CD14-positive monocyte (primary cell): ENCODE measurements around the gene BCL7B. TPM values are rescaled to one million over a fixed set of nuclear protein-coding genes. Genes with fewer than 3 reads are reported as not detected.

Experiments
- DNase-seq, 3 donors: peaks; one replicate each; pipeline ENCODE4 v3.0.0-alpha.2; 2011 to 2022
- H2AFZ ChIP-seq: 2 replicates; pipeline ENCODE4 v1.6.0; 2012; ENCODE audit warnings: mild to moderate bottlenecking, low read depth, low read length, inconsistent platforms; ENCODE audit not compliant: insufficient read depth, poor library complexity, severe bottlenecking
- H3K27ac ChIP-seq, 2 donors: 1 replicate in 1 of 2; 2 replicates in 1 of 2; pipeline ENCODE4 v1.5.1; 2012 to 2013; ENCODE audit warnings: low read length in 2 of 2, control low read depth in 1 of 2, inconsistent platforms in 1 of 2, low read depth in 1 of 2, mild to moderate bottlenecking in 1 of 2
- H3K27me3 ChIP-seq, 2 donors: one replicate each; pipeline versions ENCODE4 v1.6.0 to v1.6.1; 2011 to 2013; ENCODE audit warnings: low read length in 2 of 2; ENCODE audit not compliant: control insufficient read depth in 2 of 2, insufficient read depth in 2 of 2
- H3K36me3 ChIP-seq, 2 donors: replicated peaks in 1 of 2; 1 replicate in 1 of 2; 2 replicates in 1 of 2; pipeline versions ENCODE4 v1.5.1 to v1.6.1; 2012 to 2013; ENCODE audit warnings: low read length in 2 of 2, control low read depth in 1 of 2, inconsistent platforms in 1 of 2, mild to moderate bottlenecking in 1 of 2; ENCODE audit not compliant: insufficient read depth in 2 of 2, control insufficient read depth in 1 of 2
- H3K4me1 ChIP-seq, 2 donors: 1 replicate in 1 of 2; 2 replicates in 1 of 2; pipeline versions ENCODE4 v1.5.1 to v1.6.1; 2012 to 2013; ENCODE audit warnings: low read length in 2 of 2, control low read depth in 1 of 2, inconsistent platforms in 1 of 2, mild to moderate bottlenecking in 1 of 2, moderate library complexity in 1 of 2; ENCODE audit not compliant: insufficient read depth in 2 of 2, control insufficient read depth in 1 of 2
- H3K4me2 ChIP-seq: replicated peaks from 2 replicates; pipeline ENCODE3; 2012; ENCODE audit warnings: low read length, moderate library complexity, mild to moderate bottlenecking; ENCODE audit not compliant: poor library complexity, severe bottlenecking; ENCODE audit errors: extremely low read depth
- H3K4me3 ChIP-seq, 3 experiments: fragments of 200-600 bp in 1 of 3; sonication (generic) in 1 of 3; replicated peaks in 1 of 3; 1 replicate in 2 of 3; 2 replicates in 1 of 3; pipeline ENCODE4 v1.5.1; 2011 to 2013; ENCODE audit warnings: low read length in 3 of 3, mild to moderate bottlenecking in 3 of 3, control low read depth in 2 of 3, low read depth in 2 of 3, inconsistent platforms in 1 of 3, moderate library complexity in 1 of 3
- H3K79me2 ChIP-seq: 2 replicates; pipeline ENCODE4 v1.6.0; 2012; ENCODE audit warnings: mild to moderate bottlenecking, control low read depth, inconsistent platforms, low read length, moderate library complexity; ENCODE audit not compliant: insufficient read depth
- H3K9ac ChIP-seq: 2 replicates; pipeline ENCODE4 v1.6.0; 2017; ENCODE audit warnings: low read length, mild to moderate bottlenecking; ENCODE audit not compliant: insufficient read depth, poor library complexity, severe bottlenecking
- H3K9me3 ChIP-seq, 2 donors: replicated peaks in 1 of 2; 1 replicate in 1 of 2; 2 replicates in 1 of 2; pipeline versions ENCODE4 v1.5.1 to v1.6.1; 2012 to 2013; ENCODE audit warnings: low read length in 2 of 2, control low read depth in 1 of 2; ENCODE audit not compliant: control insufficient read depth in 1 of 2, insufficient read depth in 1 of 2
- H4K20me1 ChIP-seq: 2 replicates; pipeline ENCODE4 v1.6.0; 2012; ENCODE audit warnings: mild to moderate bottlenecking, low read length, control low read depth, moderate library complexity; ENCODE audit not compliant: insufficient read depth
- H3K27ac Mint-ChIP-seq, 7 donors: one replicate each; pipeline ENCODE4 v1.8.0; 2020; ENCODE audit warnings: mild to moderate bottlenecking in 7 of 7, mixed read lengths in 7 of 7, moderate library complexity in 6 of 7, inconsistent platforms in 2 of 7
- H3K27me3 Mint-ChIP-seq, 3 donors: one replicate each; pipeline ENCODE4 v1.8.0; 2021 to 2022; ENCODE audit warnings: low read depth in 3 of 3, mild to moderate bottlenecking in 3 of 3, mixed read lengths in 3 of 3, moderate library complexity in 3 of 3, inconsistent platforms in 1 of 3
- H3K36me3 Mint-ChIP-seq, 2 donors: one replicate each; pipeline ENCODE4 v1.8.0; 2020; ENCODE audit warnings: mixed read lengths in 2 of 2, inconsistent platforms in 1 of 2, mild to moderate bottlenecking in 1 of 2
- H3K4me1 Mint-ChIP-seq: one replicate; pipeline ENCODE4 v1.8.0; 2020; ENCODE audit warnings: mild to moderate bottlenecking, mixed read lengths
- H3K4me3 Mint-ChIP-seq, 2 donors: one replicate each; pipeline ENCODE4 v1.8.0; 2020; ENCODE audit warnings: mild to moderate bottlenecking in 2 of 2, mixed read lengths in 2 of 2, moderate library complexity in 1 of 2
- H3K9me3 Mint-ChIP-seq, 7 donors: one replicate each; pipeline ENCODE4 v1.8.0; 2020 to 2022; ENCODE audit warnings: mixed read lengths in 7 of 7, mild to moderate bottlenecking in 6 of 7, moderate library complexity in 6 of 7, inconsistent platforms in 2 of 7
- WGBS: methylation state at CpG from one replicate; pipeline ENCODE4 v1.1.5; 2013; ENCODE audit warnings: missing lambda C conversion rate; ENCODE audit not compliant: insufficient coverage; 5-methylcytosine and 5-hydroxymethylcytosine counted together
- intact Hi-C, 2 donors: fragments of 100-400 bp; cut with micrococcal nuclease; formaldehyde crosslinking; loops; one replicate each; pipeline versions ENCODE4 v1.15.0 to v1.15.1; 2023
- polyA plus RNA-seq, 3 donors: library from polyadenylated mRNA; depleted of rRNA in 1 of 3; unstranded in 2 of 3; stranded (reverse) in 1 of 3; fragments of 300-500 nt in 2 of 3; fragments of >200 nt in 1 of 3; fragmentation: Illumina TruSeq in 2 of 3; gene quantifications; 1 replicate in 2 of 3; 2 replicates in 1 of 3; pipeline ENCODE4 v1.2.3, GENCODE V29; 2012 to 2021
- TF ChIP-seq, protein P1 (sequence below): fragments of 200-600 bp; IDR thresholded peaks from one replicate; pipeline ENCODE4 v1.8.0; 2022; ENCODE audit warnings: antibody characterized with exemption, mild to moderate bottlenecking

BCL7B gene
- polyA plus RNA-seq, 3 donors = 53.5 to 73.8 (median 68.7) TPM

DNA sequence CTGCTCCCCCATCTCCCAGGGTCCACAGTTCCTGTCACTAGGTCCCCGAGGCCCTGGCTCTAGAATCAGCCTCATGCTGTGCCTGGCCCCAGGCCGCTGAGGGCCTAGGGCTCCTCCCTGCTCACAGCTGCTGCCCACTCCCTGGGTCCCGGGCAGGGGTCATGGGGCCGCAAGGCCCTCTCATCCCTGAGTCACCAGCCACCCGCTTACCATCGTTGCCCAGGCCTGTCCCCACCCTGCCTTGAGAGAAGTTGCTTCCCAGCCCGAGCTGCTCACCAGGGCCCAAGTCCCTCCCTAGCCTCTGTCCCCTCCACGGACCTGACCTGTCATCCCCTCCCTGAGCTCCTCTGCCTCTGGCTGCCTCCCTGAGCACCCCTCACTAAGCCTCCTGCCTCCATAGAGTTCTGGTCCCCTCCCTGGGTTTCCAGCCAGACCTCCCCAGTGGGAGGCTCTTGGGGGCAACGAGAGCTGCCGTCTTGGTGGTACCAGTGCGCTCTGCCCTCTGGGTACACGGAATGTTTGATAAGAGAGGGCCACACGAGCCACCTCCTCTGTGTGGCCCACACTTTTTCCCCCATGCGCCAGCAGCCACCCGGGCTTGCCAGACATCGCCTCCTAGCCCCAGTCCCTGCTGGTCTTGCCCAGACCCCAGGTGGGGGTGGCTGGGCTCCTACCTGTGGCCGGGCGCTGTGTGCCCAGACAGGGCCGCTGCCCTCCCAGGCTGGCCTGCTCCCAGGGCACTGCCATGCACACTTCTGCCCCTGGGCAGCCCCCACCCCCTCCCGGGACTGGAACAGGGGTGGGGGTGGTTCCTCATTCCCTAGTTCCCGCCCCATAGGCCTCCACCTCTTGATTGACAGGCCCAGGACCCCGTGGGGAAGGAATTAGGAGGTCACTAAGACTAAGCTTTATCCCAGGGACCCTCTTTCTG, 45.5 kb upstream of the BCL7B start:
- Mint-ChIP-seq H3K9me3 (peaks cover 5 to 15% (median 8%) of the 10 kb centered on the region in 7 donors), H3K27me3 (peaks cover 54 to 71% (median 62%) of the 10 kb centered on the region in 3 donors), H3K36me3 (peaks cover 9 to 12% of the 10 kb centered on the region in 2 donors), H3K4me1 (peaks cover 49% of the 10 kb centered on the region), H3K4me3 (peak overlapping the region; percentile 20 to 48), H3K27ac (peak overlapping the region in 1 of 7 donors; percentile 46)
- WGBS = 81% methylated on average over 19 of the region's 22 CpGs
- Histone ChIP-seq H3K4me1 (peaks cover 43 to 55% of the 10 kb centered on the region in 2 donors), H3K9ac (no peak overlapping the region), H3K4me2 (no peak overlapping the region), H2AFZ (no peak overlapping the region), H3K9me3 (peaks cover 0 to 4% of the 10 kb centered on the region in 2 donors), H3K79me2 (no peaks in the 10 kb centered on the region), H4K20me1 (no peaks in the 10 kb centered on the region), H3K4me3 (no peak overlapping the region), H3K27ac (no peak overlapping the region), H3K27me3 (peaks cover under 1 to 49% of the 10 kb centered on the region in 2 donors), H3K36me3 (no peaks in the 10 kb centered on the region)
- TF ChIP-seq, protein P1, sequence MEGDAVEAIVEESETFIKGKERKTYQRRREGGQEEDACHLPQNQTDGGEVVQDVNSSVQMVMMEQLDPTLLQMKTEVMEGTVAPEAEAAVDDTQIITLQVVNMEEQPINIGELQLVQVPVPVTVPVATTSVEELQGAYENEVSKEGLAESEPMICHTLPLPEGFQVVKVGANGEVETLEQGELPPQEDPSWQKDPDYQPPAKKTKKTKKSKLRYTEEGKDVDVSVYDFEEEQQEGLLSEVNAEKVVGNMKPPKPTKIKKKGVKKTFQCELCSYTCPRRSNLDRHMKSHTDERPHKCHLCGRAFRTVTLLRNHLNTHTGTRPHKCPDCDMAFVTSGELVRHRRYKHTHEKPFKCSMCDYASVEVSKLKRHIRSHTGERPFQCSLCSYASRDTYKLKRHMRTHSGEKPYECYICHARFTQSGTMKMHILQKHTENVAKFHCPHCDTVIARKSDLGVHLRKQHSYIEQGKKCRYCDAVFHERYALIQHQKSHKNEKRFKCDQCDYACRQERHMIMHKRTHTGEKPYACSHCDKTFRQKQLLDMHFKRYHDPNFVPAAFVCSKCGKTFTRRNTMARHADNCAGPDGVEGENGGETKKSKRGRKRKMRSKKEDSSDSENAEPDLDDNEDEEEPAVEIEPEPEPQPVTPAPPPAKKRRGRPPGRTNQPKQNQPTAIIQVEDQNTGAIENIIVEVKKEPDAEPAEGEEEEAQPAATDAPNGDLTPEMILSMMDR = no peak
- intact Hi-C loops = loop anchor here in 1 of 2 donors (10.0 kb wide), 2 partner anchors 48 to 252 kb away; partner anchors contain the start of gene BCL7B
- DNase-seq = peak in 1 of 3 donors; percentile 35

DNA sequence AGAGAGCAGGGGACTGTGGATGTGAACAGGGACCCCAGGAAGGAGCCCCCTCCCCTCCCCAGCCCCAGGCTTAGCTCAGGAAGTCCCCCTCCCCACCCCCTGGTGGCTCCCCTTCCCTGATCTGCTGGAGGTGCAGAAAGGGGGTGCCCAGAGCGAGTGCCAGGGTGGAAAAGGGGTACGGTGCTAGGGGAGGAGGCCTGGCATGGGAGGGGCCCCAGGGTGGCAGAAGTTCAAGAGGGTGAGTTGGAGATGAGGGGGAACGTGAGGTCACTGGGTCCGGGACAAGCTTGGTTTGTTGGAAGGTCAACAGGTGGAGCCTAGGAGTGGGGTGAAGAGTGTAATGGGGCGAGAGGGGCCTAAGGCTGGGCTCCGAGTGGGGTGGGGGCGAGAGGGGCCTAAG, 42.4 kb upstream of the BCL7B start:
- Mint-ChIP-seq H3K36me3 (peaks cover 9 to 14% of the 10 kb centered on the region in 2 donors), H3K4me3 (peak overlapping the region in 1 of 2 donors; percentile 76), H3K4me1 (peaks cover 51% of the 10 kb centered on the region), H3K27me3 (peaks cover 52 to 76% (median 62%) of the 10 kb centered on the region in 3 donors), H3K27ac (peak overlapping the region in 2 of 7 donors; percentile 45 to 64), H3K9me3 (peaks cover 7 to 14% (median 11%) of the 10 kb centered on the region in 7 donors)
- peaks cover 0 to 4% of the 10 kb centered on the region in 2 donors for H3K9me3 ChIP-seq
- H3K4me1 ChIP-seq = peaks cover 36 to 51% of the 10 kb centered on the region in 2 donors
- H3K4me3 ChIP-seq = peak overlapping the region in 1 of 3 experiments; percentile 3
- TF ChIP-seq, protein P1 = no peak
- H3K79me2 ChIP-seq = no peaks in the 10 kb centered on the region
- H4K20me1 ChIP-seq = no peaks in the 10 kb centered on the region
- no peak overlapping the region for H3K27ac ChIP-seq
- no peak overlapping the region for H3K9ac ChIP-seq
- H3K36me3 ChIP-seq = no peaks in the 10 kb centered on the region
- intact Hi-C loops = loop anchor here in 1 of 2 donors (10.0 kb wide), 2 partner anchors 45 to 255 kb away; partner anchors contain the start of gene BCL7B
- WGBS = 67% methylated on average over 6 of the region's 7 CpGs
- DNase-seq = no peak
- H3K27me3 ChIP-seq = peaks cover 2 to 55% of the 10 kb centered on the region in 2 donors
- H2AFZ ChIP-seq = no peak overlapping the region
- peak overlapping the region; percentile 2 for H3K4me2 ChIP-seq
